ENCODE data around the gene GSG1L.

GRCh38 chr16:27742333-27742732 is 321.2 kb downstream of the GSG1L start:
- TF ChIP-seq CTCF (conservative IDR thresholded peaks at IDR 0.05) (no peak), EZH2 (IDR thresholded peaks at IDR 0.05; ENCODE audit: low read depth) (no peak)

All from PC-9 (cell line).